ENCODE data around the gene PAPPA2. TPM values are rescaled to one million over a fixed set of nuclear protein-coding genes. Genes with fewer than 3 reads are reported as not detected.

PAPPA2 gene
- total RNA-seq, 1 experiment from 2014 or later = 0.06 TPM

- no peak for DNase-seq (ENCODE audit: low spot score)
- BruUV-seq (replicated peaks) = no TSS peak
- TF ChIP-seq CTCF (conservative IDR thresholded peaks at IDR 0.05; ENCODE audit: low read depth, low read length) (no peak), EZH2 (IDR thresholded peaks at IDR 0.05; ENCODE audit: borderline replicate concordance, low read depth, low read length, poor library complexity, severe bottlenecking) (no peak)
- Histone ChIP-seq H3K9me3 (ENCODE audit: low read depth, low read length, poor library complexity, severe bottlenecking) (no peaks in the 10 kb centered on the region), H3K36me3 (ENCODE audit: insufficient read depth, low read length, poor library complexity, severe bottlenecking) (no peaks in the 10 kb centered on the region), H3K27ac (ENCODE audit: low read depth, low read length, poor library complexity, severe bottlenecking) (no peak overlapping the region), H3K4me1 (ENCODE audit: insufficient read depth, low read length, poor library complexity, severe bottlenecking) (no peaks in the 10 kb centered on the region), H3K4me3 (ENCODE audit: low read depth, low read length, poor library complexity, severe bottlenecking) (no peak overlapping the region), H3K27me3 (replicated peaks; ENCODE audit: insufficient read depth, low read depth, low read length, poor library complexity) (no peaks in the 10 kb centered on the region)
- POLR2A ChIA-PET (ENCODE audit: low non-redundant PET) = no interaction called here
- CTCF ChIA-PET = no interaction called here
- intact Hi-C loops (cut with micrococcal nuclease; ENCODE audit: unreplicated experiment) = no loop called here
Measured at GRCh38 chr1:176461576-176461975, 1.4 kb upstream of the PAPPA2 start.

GRCh38 chr1:176466514-176466913, 3.5 kb downstream of the PAPPA2 start:
- DNase-seq (ENCODE audit: low spot score) = peak; percentile 4
- no peaks in the 10 kb centered on the region for H3K4me1 ChIP-seq (ENCODE audit: insufficient read depth, low read length, poor library complexity, severe bottlenecking)
- no TSS peak for BruUV-seq (replicated peaks)
- H3K27me3 ChIP-seq (replicated peaks; ENCODE audit: insufficient read depth, low read depth, low read length, poor library complexity) = no peaks in the 10 kb centered on the region
- no peak overlapping the region for H3K4me3 ChIP-seq (ENCODE audit: low read depth, low read length, poor library complexity, severe bottlenecking)
- H3K27ac ChIP-seq (ENCODE audit: low read depth, low read length, poor library complexity, severe bottlenecking) = no peak overlapping the region
- ChIA-PET CTCF (no interaction called here), POLR2A (ENCODE audit: low non-redundant PET) (no interaction called here)
- intact Hi-C loops (cut with micrococcal nuclease; ENCODE audit: unreplicated experiment) = no loop called here
- no peaks in the 10 kb centered on the region for H3K9me3 ChIP-seq (ENCODE audit: low read depth, low read length, poor library complexity, severe bottlenecking)
- TF ChIP-seq CTCF (conservative IDR thresholded peaks at IDR 0.05; ENCODE audit: low read depth, low read length) (peak; percentile 50), EZH2 (IDR thresholded peaks at IDR 0.05; ENCODE audit: borderline replicate concordance, low read depth, low read length, poor library complexity, severe bottlenecking) (no peak)
- H3K36me3 ChIP-seq (ENCODE audit: insufficient read depth, low read length, poor library complexity, severe bottlenecking) = no peaks in the 10 kb centered on the region

GRCh38 chr1:176469450-176470010, 6.6 kb downstream of the PAPPA2 start:
- CTCF ChIA-PET = no interaction called here

More at GRCh38 chr1:176469450-176470010, 6.6 kb downstream of the PAPPA2 start:
- Histone ChIP-seq H3K4me3 (ENCODE audit: low read depth, low read length, poor library complexity, severe bottlenecking) (no peak overlapping the region), H3K4me1 (ENCODE audit: insufficient read depth, low read length, poor library complexity, severe bottlenecking) (no peaks in the 10 kb centered on the region), H3K36me3 (ENCODE audit: insufficient read depth, low read length, poor library complexity, severe bottlenecking) (no peaks in the 10 kb centered on the region), H3K27me3 (replicated peaks; ENCODE audit: insufficient read depth, low read depth, low read length, poor library complexity) (no peaks in the 10 kb centered on the region), H3K9me3 (ENCODE audit: low read depth, low read length, poor library complexity, severe bottlenecking) (no peaks in the 10 kb centered on the region), H3K27ac (ENCODE audit: low read depth, low read length, poor library complexity, severe bottlenecking) (no peak overlapping the region)
- BruUV-seq (replicated peaks) = no TSS peak
- intact Hi-C loops (cut with micrococcal nuclease; ENCODE audit: unreplicated experiment) = no loop called here
- DNase-seq (ENCODE audit: low spot score) = no peak
- POLR2A ChIA-PET (ENCODE audit: low non-redundant PET) = no interaction called here
- TF ChIP-seq CTCF (conservative IDR thresholded peaks at IDR 0.05; ENCODE audit: low read depth, low read length) (no peak), EZH2 (IDR thresholded peaks at IDR 0.05; ENCODE audit: borderline replicate concordance, low read depth, low read length, poor library complexity, severe bottlenecking) (no peak)
